ENCODE data around the gene KIF19. TPM values are rescaled to one million over a fixed set of nuclear protein-coding genes. Genes with fewer than 3 reads are reported as not detected.

The KIF19 gene
- polyA plus RNA-seq, 1 donor (not counting 4 experiments of a cell fraction or from before 2014, with no cell fraction given), result not detected

- Histone ChIP-seq H4K20me1 (ENCODE audit: control insufficient read depth, extremely low read depth, insufficient read depth, low read length) (no peaks in the 10 kb centered on the region), H3K4me2 (ENCODE audit: control insufficient read depth, extremely low read depth, insufficient read depth, low read depth, low read length) (no peak overlapping the region), H3K36me3 (ENCODE audit: control insufficient read depth in 2 of 2, extremely low read depth in 1 of 2, insufficient read depth in 2 of 2, low read length in 2 of 2) (no peaks in the 10 kb centered on the region), H3K27me3 (ENCODE audit: control insufficient read depth, extremely low read depth, insufficient read depth, low read length) (no peaks in the 10 kb centered on the region), H3K4me3 (ENCODE audit: control insufficient read depth in 2 of 3, extremely low read depth in 1 of 3, insufficient read depth in 2 of 3, low read depth in 1 of 3, low read length in 3 of 3) (no peak overlapping the region), H3K4me1 (ENCODE audit: control insufficient read depth, extremely low read depth, insufficient read depth, low read length) (peaks cover 16% of the 10 kb centered on the region), H3K9me1 (ENCODE audit: control insufficient read depth, extremely low read depth, insufficient read depth, low read length) (no peaks in the 10 kb centered on the region), H2AFZ (ENCODE audit: control insufficient read depth, low read length) (no peak overlapping the region), H3K9me3 (ENCODE audit: control insufficient read depth, low read depth, low read length) (no peaks in the 10 kb centered on the region), H3K79me2 (ENCODE audit: control insufficient read depth, insufficient read depth, low read length) (no peaks in the 10 kb centered on the region), H3K9ac (ENCODE audit: control insufficient read depth, extremely low read depth, insufficient read depth, low read length) (no peak overlapping the region), H3K27ac (ENCODE audit: control insufficient read depth, insufficient read depth, low read length) (no peak overlapping the region)
- no peak for TF ChIP-seq EZH2 (IDR thresholded peaks at IDR 0.05; ENCODE audit: low read length)
- TF ChIP-seq CTCF (optimal IDR thresholded peaks at IDR 0.05 in 1 of 3, IDR thresholded peaks at IDR 0.05 in 1 of 3, conservative IDR thresholded peaks at IDR 0.05 in 1 of 3; ENCODE audit: extremely low read depth in 1 of 3, insufficient read depth in 2 of 3, low read length in 3 of 3), result peak; percentile 55 to 64 (median 57)
- dilution Hi-C loops (cut with MboI; ENCODE audit: extremely low pct_ligation_motif_present, low sequenced_read_pairs), result no loop called here
- DNase-seq (ENCODE audit: low read depth, low spot score) (no peak), FAIRE-seq (peak; percentile 41)
These were observed 29.5 kb upstream of the KIF19 start for GRCh38 chr17:74296548-74296936.

- Histone ChIP-seq H3K9me3 (ENCODE audit: control insufficient read depth, low read depth, low read length) (no peaks in the 10 kb centered on the region), H3K9me1 (ENCODE audit: control insufficient read depth, extremely low read depth, insufficient read depth, low read length) (no peaks in the 10 kb centered on the region), H3K4me2 (ENCODE audit: control insufficient read depth, extremely low read depth, insufficient read depth, low read depth, low read length) (peak overlapping the region; percentile 64), H3K27ac (ENCODE audit: control insufficient read depth, insufficient read depth, low read length) (peak overlapping the region; percentile 29), H3K9ac (ENCODE audit: control insufficient read depth, extremely low read depth, insufficient read depth, low read length) (peak overlapping the region; percentile 22), H3K36me3 (ENCODE audit: control insufficient read depth in 2 of 2, extremely low read depth in 1 of 2, insufficient read depth in 2 of 2, low read length in 2 of 2) (no peaks in the 10 kb centered on the region), H3K4me1 (ENCODE audit: control insufficient read depth, extremely low read depth, insufficient read depth, low read length) (peaks cover 16% of the 10 kb centered on the region), H4K20me1 (ENCODE audit: control insufficient read depth, extremely low read depth, insufficient read depth, low read length) (no peaks in the 10 kb centered on the region), H3K4me3 (ENCODE audit: control insufficient read depth in 2 of 3, extremely low read depth in 1 of 3, insufficient read depth in 2 of 3, low read depth in 1 of 3, low read length in 3 of 3) (no peak overlapping the region), H3K27me3 (ENCODE audit: control insufficient read depth, extremely low read depth, insufficient read depth, low read length) (no peaks in the 10 kb centered on the region), H3K79me2 (ENCODE audit: control insufficient read depth, insufficient read depth, low read length) (no peaks in the 10 kb centered on the region), H2AFZ (ENCODE audit: control insufficient read depth, low read length) (peak overlapping the region; percentile 44)
- TF ChIP-seq EZH2 (IDR thresholded peaks at IDR 0.05; ENCODE audit: low read length) (no peak), CTCF (optimal IDR thresholded peaks at IDR 0.05 in 1 of 3, IDR thresholded peaks at IDR 0.05 in 1 of 3, conservative IDR thresholded peaks at IDR 0.05 in 1 of 3; ENCODE audit: extremely low read depth in 1 of 3, insufficient read depth in 2 of 3, low read length in 3 of 3) (no peak)
- dilution Hi-C loops (cut with MboI; ENCODE audit: extremely low pct_ligation_motif_present, low sequenced_read_pairs), result no loop called here
- DNase-seq (ENCODE audit: low read depth, low spot score), result no peak
- FAIRE-seq, result no peak
These were observed 28.1 kb upstream of the KIF19 start for GRCh38 chr17:74297941-74298340.
